Lower lobe of right lung (tissue), 2 donors: ENCODE results near the gene CGB5. TPM values are rescaled to one million over a fixed set of nuclear protein-coding genes. Genes with fewer than 3 reads are reported as not detected.

ENCODE experiments used
- ATAC-seq, 2 donors: fragments of 200-7000 bp; cut with Tn5 transposase; one replicate each; pipeline ENCODE4 v1.9.1; 2020 to 2022; ENCODE audit warnings: mild to moderate bottlenecking in 2 of 2, moderate library complexity in 2 of 2
- DNase-seq: peaks from one replicate; pipeline ENCODE4 v3.0.0-alpha.2; 2020
- H3K27ac ChIP-seq: fragments of 200-600 bp; one replicate; pipeline ENCODE4 v1.8.0; 2022
- H3K27me3 ChIP-seq: fragments of 200-600 bp; one replicate; pipeline ENCODE4 v1.8.0; 2022; ENCODE audit warnings: low read depth
- H3K36me3 ChIP-seq: fragments of 200-600 bp; one replicate; pipeline ENCODE4 v1.8.0; 2022; ENCODE audit warnings: mild to moderate bottlenecking
- H3K4me1 ChIP-seq: fragments of 200-600 bp; one replicate; pipeline ENCODE4 v1.8.0; 2022
- H3K4me3 ChIP-seq: fragments of 200-600 bp; one replicate; pipeline ENCODE4 v1.8.0; 2022; ENCODE audit warnings: mild to moderate bottlenecking
- H3K9me3 ChIP-seq: fragments of 200-600 bp; one replicate; pipeline ENCODE4 v1.8.0; 2022
- CTCF ChIP-seq: fragments of 200-600 bp; IDR thresholded peaks from one replicate; pipeline ENCODE4 v1.8.0; 2022; ENCODE audit warnings: antibody characterized with exemption, mild to moderate bottlenecking
- intact Hi-C: fragments of 100-400 bp; cut with DNase I; formaldehyde crosslinking; loops from one replicate; pipeline ENCODE4 v1.11.0; 2022
- total RNA-seq: library from RNA; stranded (reverse); fragmentation: NEBNext Ultra II Directional; extraction: Animal tissue kit (Norgen Biotek cat#: 25700); gene quantifications from one replicate; pipeline ENCODE4 v1.2.1, GENCODE V29; 2021
- donor health status: DM: no; HTN: yes; CAD: no; lungs with severe emphysema.

The CGB5 gene
- total RNA-seq, 1 donor from 2014 or later = not detected

GRCh38 chr19:49067554-49067953, 23.9 kb downstream of the CGB5 start:
- ATAC-seq (no peak), DNase-seq (no peak)
- H3K4me1 ChIP-seq = no peaks in the 10 kb centered on the region
- H3K9me3 ChIP-seq = no peaks in the 10 kb centered on the region
- H3K27me3 ChIP-seq = peaks cover 48% of the 10 kb centered on the region
- H3K4me3 ChIP-seq = no peak overlapping the region
- intact Hi-C loops = no loop called here
- TF ChIP-seq CTCF = no peak
- no peaks in the 10 kb centered on the region for H3K36me3 ChIP-seq
- H3K27ac ChIP-seq = no peak overlapping the region

- intact Hi-C loops = no loop called here
- Histone ChIP-seq H3K9me3 (no peaks in the 10 kb centered on the region), H3K27me3 (peaks cover 60% of the 10 kb centered on the region), H3K4me3 (no peak overlapping the region), H3K27ac (no peak overlapping the region), H3K36me3 (no peaks in the 10 kb centered on the region), H3K4me1 (no peaks in the 10 kb centered on the region)
- DNase-seq (no peak), ATAC-seq (no peak)
- TF ChIP-seq CTCF = no peak
Observed at GRCh38 chr19:49069026-49069425, 25.4 kb downstream of the CGB5 start.

GRCh38 chr19:49070416-49070815, 26.8 kb downstream of the CGB5 start:
- Histone ChIP-seq H3K27ac (no peak overlapping the region), H3K4me3 (no peak overlapping the region), H3K36me3 (no peaks in the 10 kb centered on the region), H3K9me3 (no peaks in the 10 kb centered on the region), H3K4me1 (no peaks in the 10 kb centered on the region), H3K27me3 (peaks cover 57% of the 10 kb centered on the region)
- no peak for DNase-seq
- TF ChIP-seq CTCF = no peak
- no peak for ATAC-seq
- intact Hi-C loops = no loop called here

- ATAC-seq (no peak), DNase-seq (no peak)
Observed at GRCh38 chr19:49071860-49072547, 28.4 kb downstream of the CGB5 start.

GRCh38 chr19:49073514-49074378, 30.1 kb downstream of the CGB5 start:
- intact Hi-C loops = no loop called here
- TF ChIP-seq CTCF = no peak
- H3K4me3 ChIP-seq = no peak overlapping the region
- peaks cover 44% of the 10 kb centered on the region for H3K27me3 ChIP-seq
- no peak overlapping the region for H3K27ac ChIP-seq
- no peaks in the 10 kb centered on the region for H3K36me3 ChIP-seq
- no peaks in the 10 kb centered on the region for H3K9me3 ChIP-seq
- ATAC-seq (peak in 1 of 2 donors; percentile 36), DNase-seq (no peak)
- H3K4me1 ChIP-seq = no peaks in the 10 kb centered on the region

More at GRCh38 chr19:49071860-49072547, 28.4 kb downstream of the CGB5 start:
- Histone ChIP-seq H3K36me3 (no peaks in the 10 kb centered on the region), H3K9me3 (no peaks in the 10 kb centered on the region), H3K27ac (no peak overlapping the region), H3K4me1 (no peaks in the 10 kb centered on the region), H3K4me3 (no peak overlapping the region), H3K27me3 (peaks cover 47% of the 10 kb centered on the region)
- intact Hi-C loops = no loop called here
- TF ChIP-seq CTCF = no peak
